T-helper 9 cell (primary cell): ENCODE data around the gene LMBR1.
"Not testable (repeated sequence)": the region's sequence is repeated elsewhere in the genome, so short reads cannot be mapped to it uniquely, and the experiment has no call there.

Source experiments
- DNase-seq: peaks from one replicate; pipeline ENCODE4 v3.0.0-alpha.2; 2020

Gene LMBR1

DNA sequence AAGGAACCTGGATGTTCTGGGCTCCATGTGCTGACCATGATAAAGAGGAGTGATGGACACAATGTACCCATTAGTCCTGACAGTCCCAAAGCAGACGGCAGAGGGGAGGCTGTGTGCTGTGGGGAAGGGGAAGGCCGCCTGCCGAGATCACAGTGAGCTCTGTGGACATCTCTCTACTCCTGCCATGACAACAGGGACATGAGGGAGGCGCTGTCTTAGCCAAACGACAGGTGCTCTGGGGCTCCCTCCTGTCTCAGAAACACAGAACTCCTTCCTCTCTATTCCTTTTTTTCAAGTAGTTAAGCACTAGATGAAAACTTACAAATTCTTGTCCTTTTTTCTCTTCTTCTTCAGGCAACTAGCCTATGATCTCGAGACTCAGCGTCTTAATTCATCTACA, 139.4 kb downstream of the LMBR1 start:
- no peak for DNase-seq

DNA sequence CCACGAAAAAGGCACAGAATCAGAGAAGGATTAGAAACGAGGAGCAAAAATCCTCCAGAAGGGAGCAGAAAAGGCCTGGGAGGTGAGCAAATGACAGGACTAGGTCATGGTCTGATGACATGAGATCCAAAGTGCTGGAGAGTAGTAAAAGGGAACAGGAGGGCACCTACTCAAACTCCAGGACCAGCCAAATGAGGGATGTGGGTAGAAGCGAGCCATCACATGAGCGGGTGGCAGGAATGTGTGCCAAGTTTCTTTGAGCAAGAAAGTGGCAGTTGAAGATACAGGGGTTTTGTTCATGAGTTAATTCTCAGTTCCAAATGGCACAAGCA, 139.8 kb downstream of the LMBR1 start:
- DNase-seq: no peak

- no peak for DNase-seq
These were observed 140.4 kb downstream of the LMBR1 start for GRCh38 chr7:156752367-156753228.

- DNase-seq: no peak
These were observed 141.7 kb downstream of the LMBR1 start for GRCh38 chr7:156751319-156751718.

DNA sequence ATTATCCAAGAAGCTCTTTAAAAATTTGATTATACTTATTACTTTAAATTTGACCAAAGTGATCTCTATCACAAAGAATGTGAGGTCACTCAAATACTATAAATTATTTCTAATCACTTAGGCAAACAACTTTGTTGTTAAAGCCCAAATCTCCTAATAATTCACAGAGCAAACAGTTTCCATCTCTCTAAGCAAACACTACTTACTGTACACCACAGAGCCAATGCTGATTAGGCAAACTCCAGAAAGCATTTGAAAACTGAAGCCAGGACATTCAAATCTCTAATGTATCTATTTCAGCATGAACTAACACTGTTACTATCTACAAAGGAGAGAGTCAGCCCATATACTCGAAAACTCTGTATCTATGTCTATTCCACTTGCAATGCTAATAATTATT, 145.3 kb downstream of the LMBR1 start:
- no peak for DNase-seq

- no peak for DNase-seq
These were observed 146.1 kb downstream of the LMBR1 start for GRCh38 chr7:156746891-156747290.

GRCh38 chr7:156739596-156739995, 153.4 kb downstream of the LMBR1 start:
- DNase-seq: no peak

- DNase-seq: no peak
These were observed 157.1 kb downstream of the LMBR1 start for GRCh38 chr7:156735851-156736250.

- no peak for DNase-seq
These were observed 159.3 kb downstream of the LMBR1 start for GRCh38 chr7:156733638-156734037.

DNA sequence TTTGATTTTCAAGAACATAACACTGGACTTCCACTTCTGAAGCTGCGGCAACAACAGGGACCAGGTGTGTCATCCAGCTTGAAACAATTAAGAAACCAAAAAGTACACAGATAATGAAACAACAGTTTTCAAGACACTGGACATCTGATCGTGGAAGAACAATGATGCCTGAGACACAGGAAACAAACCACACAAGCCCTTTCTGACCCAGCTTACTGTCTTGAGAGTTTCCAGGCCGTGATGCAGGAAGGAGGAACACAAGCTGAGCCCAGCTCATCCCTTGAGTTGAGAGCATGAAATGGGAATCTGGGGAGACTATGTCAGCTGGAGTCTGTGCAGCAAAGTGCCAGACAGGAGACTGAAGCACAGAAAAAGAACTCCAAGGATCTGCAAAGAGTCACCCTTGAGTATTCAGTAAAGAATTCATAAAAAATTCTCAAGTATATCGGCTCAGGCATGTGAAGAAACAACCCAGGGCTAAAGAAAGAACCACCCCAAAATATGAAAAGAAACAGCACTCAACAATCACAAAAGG, 160.8 kb downstream of the LMBR1 start:
- no peak for DNase-seq

GRCh38 chr7:156731651-156732050, 161.3 kb downstream of the LMBR1 start:
- DNase-seq: no peak

GRCh38 chr7:156725936-156726335, 167.0 kb downstream of the LMBR1 start:
- DNase-seq: no peak

- DNase-seq: no peak
These were observed 167.9 kb downstream of the LMBR1 start for GRCh38 chr7:156725073-156725472.

DNA sequence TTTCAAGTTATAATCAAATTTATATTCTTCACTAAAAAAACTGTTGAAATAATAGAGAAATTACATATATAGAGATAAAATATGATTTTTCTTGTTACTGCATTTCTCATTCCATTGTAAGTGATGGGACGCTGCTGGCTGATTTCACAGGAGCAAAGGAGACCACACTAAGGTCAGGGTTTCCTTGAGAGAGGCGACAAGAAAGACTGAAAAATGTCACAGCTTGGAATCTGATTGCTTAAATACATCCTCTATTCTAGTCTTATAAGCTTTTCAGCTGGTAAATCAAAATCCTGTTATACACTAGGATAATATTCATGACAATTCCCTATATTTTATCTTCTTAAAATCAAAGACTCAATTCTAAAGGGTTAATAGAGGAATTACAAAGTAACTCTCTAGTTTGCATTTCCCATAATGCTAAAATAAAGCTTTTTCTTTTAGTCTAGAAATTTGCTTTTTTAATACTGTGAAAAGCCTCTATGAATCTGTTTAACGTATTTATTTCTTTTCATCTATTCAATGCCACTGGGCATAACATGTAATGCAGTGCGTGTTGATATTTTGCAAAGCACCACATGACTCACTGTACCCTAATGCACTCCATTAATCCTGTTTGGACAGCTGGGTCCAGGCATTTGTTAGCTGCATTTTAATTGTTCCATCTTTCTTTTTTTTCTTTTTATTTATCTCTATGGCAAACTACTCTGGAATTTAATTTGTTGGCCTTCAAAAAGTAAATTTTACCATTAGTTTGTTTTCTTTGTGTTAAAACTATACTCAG, 170.7 kb downstream of the LMBR1 start:
- DNase-seq: no peak

GRCh38 chr7:156703773-156704482, 189.1 kb downstream of the LMBR1 start:
- DNase-seq: no peak

- no peak for DNase-seq
These were observed 189.8 kb downstream of the LMBR1 start for GRCh38 chr7:156703209-156703608.

- DNase-seq: no peak
These were observed 190.6 kb downstream of the LMBR1 start for GRCh38 chr7:156702399-156702798.

DNA sequence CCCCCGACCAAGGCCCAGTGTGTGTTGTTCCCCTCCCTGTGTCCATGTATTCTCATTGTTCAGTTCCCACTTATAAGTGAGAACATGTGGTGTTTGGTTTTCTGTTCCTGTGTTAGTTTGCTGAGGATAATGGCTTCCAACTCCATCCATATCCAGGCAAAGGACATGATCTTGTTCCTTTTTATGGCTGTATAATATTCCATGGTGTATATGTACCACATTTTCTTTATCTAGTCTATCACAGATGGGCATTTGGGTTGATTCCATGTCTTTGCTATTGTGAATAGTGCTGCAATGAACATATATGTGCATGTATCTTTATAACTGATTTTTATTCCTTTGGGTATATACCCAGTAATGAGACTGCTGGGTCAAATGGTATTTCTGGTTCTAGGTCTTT, 191.2 kb downstream of the LMBR1 start:
- DNase-seq: not testable (repeated sequence)

DNA sequence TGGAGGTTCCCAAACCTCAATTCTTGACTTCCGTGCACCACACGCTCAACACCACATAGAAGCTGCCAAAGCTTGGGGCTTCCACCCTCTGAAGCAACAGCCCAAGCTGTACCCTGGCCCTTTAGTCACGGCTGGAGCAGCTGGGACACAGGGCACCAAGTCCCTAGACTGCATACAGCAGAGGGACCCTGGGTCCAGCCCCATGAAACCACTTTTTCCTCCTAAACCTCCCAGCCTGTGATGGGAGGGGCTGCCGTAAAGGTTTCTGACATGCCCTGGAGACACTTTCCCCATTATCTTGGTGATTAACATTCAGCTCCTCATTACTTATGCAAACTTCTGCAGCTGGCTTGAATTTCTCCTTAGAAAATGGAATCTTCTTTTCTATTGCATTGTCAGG, 194.5 kb downstream of the LMBR1 start:
- not testable (repeated sequence) for DNase-seq

DNA sequence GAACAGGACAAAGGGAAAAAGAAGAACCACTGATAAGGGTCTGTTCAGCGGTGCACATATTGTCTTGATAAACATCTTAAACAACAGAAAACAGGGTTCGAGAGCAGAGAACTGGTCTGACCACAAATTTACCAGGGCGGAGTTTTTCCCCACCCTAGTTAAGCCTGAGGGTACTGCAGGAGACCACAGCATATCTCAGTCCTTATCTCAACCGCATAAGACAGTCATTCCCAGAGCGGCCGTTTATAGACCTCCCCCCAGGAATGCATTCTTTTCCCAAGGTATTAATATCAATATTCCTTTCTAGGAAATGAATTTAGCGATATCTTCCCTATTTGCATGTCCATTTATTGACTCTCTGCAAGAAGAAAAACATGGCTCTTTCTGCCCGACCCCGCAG, 195.7 kb downstream of the LMBR1 start:
- DNase-seq: not testable (repeated sequence)

GRCh38 chr7:156693627-156694026, 199.4 kb downstream of the LMBR1 start:
- no peak for DNase-seq

- DNase-seq: no peak
These were observed 200.1 kb downstream of the LMBR1 start for GRCh38 chr7:156692849-156693248.

DNA sequence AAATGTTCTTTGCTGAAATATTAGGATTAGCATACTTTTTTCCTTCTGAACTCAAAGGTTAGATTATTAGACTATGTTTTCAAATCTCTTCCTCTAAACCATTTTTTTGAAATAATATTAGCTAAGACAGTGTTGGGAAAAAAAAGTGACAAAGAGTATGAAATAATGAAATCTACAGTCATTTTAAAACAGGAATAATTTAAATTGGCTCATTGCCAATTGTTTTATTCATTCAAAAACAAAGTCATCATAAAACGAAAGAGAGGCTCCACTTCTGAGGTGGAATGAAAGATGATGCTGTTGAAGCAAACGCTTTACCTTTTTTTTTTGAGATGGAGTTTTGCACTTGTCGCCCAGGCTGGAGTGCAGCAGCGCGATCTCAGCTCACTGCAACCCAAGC, 201.2 kb downstream of the LMBR1 start:
- DNase-seq: no peak
